H1 (cell line): ENCODE data around the gene CCR9. TPM values are rescaled to one million over a fixed set of nuclear protein-coding genes. Genes with fewer than 3 reads are reported as not detected.

ENCODE experiments used
- CTCF ChIA-PET: fragments of 300-600 bp; sonication (Branson Sonifier 250); formaldehyde crosslinking; loops from one replicate; lab custom pipeline; 2021; ENCODE audit not compliant: partially characterized antibody; lab: Charles Lee
- POLR2A ChIA-PET: fragments of 300-600 bp; sonication (Branson Sonifier 250); formaldehyde crosslinking; loops from one replicate; lab custom pipeline; 2021; ENCODE audit warnings: inconsistent platforms; ENCODE audit not compliant: partially characterized antibody; lab: Charles Lee
- DNase-seq, 2 experiments: peaks; one replicate each; pipeline versions ENCODE4 v3.0.0 to v3.0.0-alpha.2; 2010 to 2022; ENCODE audit warnings: low spot score in 2 of 2, low read depth in 1 of 2, mixed read lengths in 1 of 2
- FAIRE-seq: peaks from 2 replicates; lab custom pipeline; 2011; peaks lifted over from hg19 to GRCh38; lab: Jason Lieb, UNC
- H2AFZ ChIP-seq: 2 replicates; pipeline ENCODE4 v1.8.1; 2012; ENCODE audit warnings: low read length, inconsistent platforms
- H2AK5ac ChIP-seq: 2 replicates; pipeline ENCODE4 v1.6.1; 2013; ENCODE audit warnings: low read depth, low read length
- H2BK120ac ChIP-seq: replicated peaks from 2 replicates; pipeline ENCODE3; 2013; ENCODE audit warnings: low read depth, low read length, inconsistent platforms
- H2BK12ac ChIP-seq: 2 replicates; pipeline ENCODE4 v1.6.1; 2013; ENCODE audit warnings: low read depth, low read length
- H2BK15ac ChIP-seq: 2 replicates; pipeline ENCODE4 v1.6.1; 2013; ENCODE audit warnings: low read length
- H2BK20ac ChIP-seq: 2 replicates; pipeline ENCODE4 v1.6.1; 2013; ENCODE audit warnings: low read length
- H2BK5ac ChIP-seq: 2 replicates; pipeline ENCODE4 v1.6.1; 2013; ENCODE audit warnings: low read depth, low read length
- H3K14ac ChIP-seq: 2 replicates; pipeline ENCODE4 v1.6.1; 2013; ENCODE audit warnings: inconsistent platforms; ENCODE audit not compliant: insufficient read length
- H3K18ac ChIP-seq: 2 replicates; pipeline ENCODE4 v1.6.1; 2013; ENCODE audit warnings: low read length; ENCODE audit errors: extremely low read depth
- H3K23ac ChIP-seq: 2 replicates; pipeline ENCODE4 v1.6.1; 2013; ENCODE audit warnings: inconsistent platforms; ENCODE audit not compliant: insufficient read length
- H3K23me2 ChIP-seq: 2 replicates; pipeline ENCODE4 v1.6.1; 2013; ENCODE audit warnings: low read depth, low read length
- H3K27ac ChIP-seq: 2 replicates; pipeline ENCODE4 v1.6.1; 2011; ENCODE audit warnings: low read depth, low read length, inconsistent platforms
- H3K27me3 ChIP-seq, 4 experiments: replicated peaks in 1 of 4; 1 replicate in 1 of 4; 2 replicates in 3 of 4; pipeline versions ENCODE4 v1.6.1 to v1.8.1; 2011 to 2013; ENCODE audit warnings: low read length in 3 of 4, mild to moderate bottlenecking in 3 of 4, inconsistent platforms in 2 of 4, mixed read lengths in 2 of 4, moderate library complexity in 1 of 4; ENCODE audit not compliant: control insufficient read depth in 3 of 4, insufficient read depth in 3 of 4; ENCODE audit errors: extremely low read depth in 1 of 4
- H3K36me3 ChIP-seq, 4 experiments: 2 replicates each; pipeline versions ENCODE4 v1.6.1 to v1.8.1; 2011 to 2013; ENCODE audit warnings: mild to moderate bottlenecking in 4 of 4, low read length in 3 of 4, moderate library complexity in 2 of 4, control low read depth in 1 of 4, inconsistent platforms in 1 of 4; ENCODE audit not compliant: insufficient read depth in 4 of 4, control insufficient read depth in 2 of 4
- H3K4ac ChIP-seq: replicated peaks from 2 replicates; pipeline ENCODE3; 2013; ENCODE audit warnings: low read length, low read depth, mixed read lengths, inconsistent platforms; ENCODE audit not compliant: insufficient read length
- H3K4me1 ChIP-seq, 4 experiments: replicated peaks in 1 of 4; 1 replicate in 1 of 4; 2 replicates in 3 of 4; pipeline versions ENCODE4 v1.6.1 to v1.8.1; 2011 to 2013; ENCODE audit warnings: low read length in 3 of 4, inconsistent platforms in 2 of 4, mixed read lengths in 1 of 4; ENCODE audit not compliant: insufficient read depth in 4 of 4, control insufficient read depth in 3 of 4
- H3K4me2 ChIP-seq, 2 experiments: 2 replicates each; pipeline versions ENCODE4 v1.6.1 to v1.8.1; 2011 to 2013; ENCODE audit warnings: low read depth in 2 of 2, low read length in 2 of 2, control low read depth in 1 of 2, inconsistent platforms in 1 of 2, mild to moderate bottlenecking in 1 of 2; ENCODE audit not compliant: insufficient read depth in 1 of 2
- H3K4me3 ChIP-seq, 4 experiments: fragments of 200-600, 300-600 bp in 1 of 4; sonication (generic), shearing (Covaris generic), sonication (Bioruptor Twin) in 1 of 4; 2 replicates each; pipeline versions ENCODE4 v1.5.1 to v1.8.1; 2011 to 2016; ENCODE audit warnings: low read length in 4 of 4, low read depth in 3 of 4, control low read depth in 2 of 4, inconsistent platforms in 2 of 4, mild to moderate bottlenecking in 2 of 4, mixed read lengths in 1 of 4, moderate library complexity in 1 of 4; ENCODE audit not compliant: insufficient read depth in 2 of 4; ENCODE audit errors: extremely low read depth in 1 of 4
- H3K56ac ChIP-seq: replicated peaks from 2 replicates; pipeline ENCODE3; 2013; ENCODE audit warnings: low read depth, mild to moderate bottlenecking, mixed read lengths, low read length, inconsistent platforms; ENCODE audit not compliant: insufficient read length
- H3K79me1 ChIP-seq: 2 replicates; pipeline ENCODE4 v1.6.1; 2013; ENCODE audit warnings: low read depth, low read length, control low read depth
- H3K79me2 ChIP-seq, 2 experiments: 2 replicates each; pipeline versions ENCODE4 v1.6.1 to v1.8.1; 2012 to 2013; ENCODE audit warnings: low read length in 2 of 2, mild to moderate bottlenecking in 2 of 2, inconsistent platforms in 1 of 2; ENCODE audit not compliant: insufficient read depth in 2 of 2, control insufficient read depth in 1 of 2
- H3K9ac ChIP-seq, 4 experiments: replicated peaks in 1 of 4; 1 replicate in 1 of 4; 2 replicates in 3 of 4; pipeline versions ENCODE4 v1.6.1 to v1.8.1; 2011 to 2013; ENCODE audit warnings: low read depth in 3 of 4, low read length in 3 of 4, control low read depth in 2 of 4, mild to moderate bottlenecking in 2 of 4, moderate library complexity in 2 of 4, inconsistent platforms in 1 of 4; ENCODE audit errors: extremely low read depth in 1 of 4
- H3K9me3 ChIP-seq, 2 experiments: 2 replicates each; pipeline versions ENCODE4 v1.6.1 to v1.8.1; 2012 to 2013; ENCODE audit warnings: mild to moderate bottlenecking in 2 of 2, moderate library complexity in 2 of 2, control low read depth in 1 of 2, inconsistent platforms in 1 of 2, low read depth in 1 of 2, low read length in 1 of 2, mixed read lengths in 1 of 2; ENCODE audit not compliant: insufficient read depth in 2 of 2
- H4K20me1 ChIP-seq, 2 experiments: replicated peaks in 1 of 2; 2 replicates each; pipeline versions ENCODE3 to v1.8.1; 2011 to 2013; ENCODE audit warnings: inconsistent platforms in 2 of 2, low read length in 2 of 2, mild to moderate bottlenecking in 1 of 2; ENCODE audit not compliant: insufficient read depth in 2 of 2, control insufficient read depth in 1 of 2
- H4K5ac ChIP-seq: 2 replicates; pipeline ENCODE4 v1.6.1; 2013; ENCODE audit warnings: low read length, low read depth, mixed read lengths, inconsistent platforms; ENCODE audit not compliant: insufficient read length
- H4K8ac ChIP-seq: 2 replicates; pipeline ENCODE4 v1.8.0; 2013; ENCODE audit warnings: mild to moderate bottlenecking, moderate library complexity, low read length, inconsistent platforms; ENCODE audit not compliant: insufficient read depth; ENCODE audit errors: extremely low read depth
- H4K91ac ChIP-seq: replicated peaks from 2 replicates; pipeline ENCODE3; 2013; ENCODE audit warnings: low read length, mixed read lengths, inconsistent platforms; ENCODE audit not compliant: insufficient read length
- ASH2L ChIP-seq: fragments of 200-600, 300-600 bp; sonication (generic); IDR thresholded peaks from one replicate; pipeline ENCODE4 v1.7.1; 2017; ENCODE audit warnings: low read length
- BACH1 ChIP-seq: IDR thresholded peaks from 2 replicates; pipeline ENCODE4 v1.6.1; 2012; ENCODE audit warnings: low read length, improper control_type of control experiment
- CBX5 ChIP-seq: fragments of 300-800, 300-1000 bp; sonication (generic); IDR thresholded peaks from 2 replicates; pipeline ENCODE4 v1.7.1; 2016; ENCODE audit warnings: antibody characterized with exemption, low read length, low read depth
- EP300 ChIP-seq, 2 experiments: IDR thresholded peaks; 1 replicate in 1 of 2; 2 replicates in 1 of 2; pipeline ENCODE4 v1.6.1; 2011 to 2012; ENCODE audit warnings: low read depth in 2 of 2, low read length in 2 of 2, mild to moderate bottlenecking in 2 of 2, borderline replicate concordance in 1 of 2, inconsistent platforms in 1 of 2, moderate library complexity in 1 of 2
- EZH2 ChIP-seq: fragments of 200-600 bp; sonication (generic); IDR thresholded peaks from 2 replicates; pipeline ENCODE4 v1.7.1; 2012; ENCODE audit warnings: low read depth, mild to moderate bottlenecking, moderate library complexity, low read length, inconsistent platforms; ENCODE audit not compliant: severe bottlenecking
- FOSL1 ChIP-seq: IDR thresholded peaks from 2 replicates; pipeline ENCODE4 v1.6.1; 2011; ENCODE audit warnings: mild to moderate bottlenecking, low read depth, low read length, moderate library complexity; ENCODE audit not compliant: insufficient read depth
- GTF2F1 ChIP-seq: IDR thresholded peaks from 2 replicates; pipeline ENCODE4 v1.6.1; 2012; ENCODE audit warnings: low read depth, low read length, improper control_type of control experiment, borderline replicate concordance
- JUN ChIP-seq: IDR thresholded peaks from 2 replicates; pipeline ENCODE4 v1.6.1; 2011; ENCODE audit warnings: low read depth, mild to moderate bottlenecking, improper control_type of control experiment, low read length
- MAFK ChIP-seq: IDR thresholded peaks from 2 replicates; pipeline ENCODE4 v1.6.1; 2012; ENCODE audit warnings: low read depth, mild to moderate bottlenecking, improper control_type of control experiment, low read length
- NANOG ChIP-seq: IDR thresholded peaks from 2 replicates; pipeline ENCODE4 v1.6.1; 2011; ENCODE audit warnings: low read length, low read depth, mild to moderate bottlenecking, inconsistent platforms; ENCODE audit not compliant: insufficient read depth, poor library complexity, severe bottlenecking
- NRF1 ChIP-seq: IDR thresholded peaks from 2 replicates; pipeline ENCODE4 v1.6.1; 2011; ENCODE audit warnings: mild to moderate bottlenecking, low read depth, low read length, improper control_type of control experiment
- PHF8 ChIP-seq: fragments of 200-600 bp; sonication (generic); conservative IDR thresholded peaks from 2 replicates; pipeline ENCODE4 v1.7.1; 2012; ENCODE audit warnings: low read depth, mild to moderate bottlenecking, inconsistent platforms, low read length, moderate library complexity
- POLR2A ChIP-seq, 2 experiments: IDR thresholded peaks; 1 replicate in 1 of 2; 2 replicates in 1 of 2; pipeline ENCODE4 v1.6.1; 2011; ENCODE audit warnings: low read depth in 2 of 2, low read length in 2 of 2, mild to moderate bottlenecking in 2 of 2; ENCODE audit errors: control extremely low read depth in 1 of 2
- SP1 ChIP-seq: IDR thresholded peaks from 2 replicates; pipeline ENCODE4 v1.6.1; 2011; ENCODE audit warnings: low read depth, low read length
- TCF12 ChIP-seq: IDR thresholded peaks from 2 replicates; pipeline ENCODE4 v1.6.1; 2011; ENCODE audit warnings: low read depth, mild to moderate bottlenecking, low read length
- WGBS, 2 experiments: shearing (Covaris generic) in 1 of 2; methylation state at CpG; one replicate each; pipeline versions ENCODE4 v1.1.6 to v1.1.7; 2013 to 2015; ENCODE audit warnings: low lambda C conversion rate in 2 of 2, mixed read lengths in 2 of 2, inconsistent platforms in 1 of 2, low coverage in 1 of 2, missing lambda C conversion rate in 1 of 2; ENCODE audit not compliant: insufficient replicate concordance in 2 of 2, insufficient coverage in 1 of 2, insufficient read length in 1 of 2; ENCODE audit errors: extremely low coverage in 1 of 2, missing lambda C conversion rate in 1 of 2; 5-methylcytosine and 5-hydroxymethylcytosine counted together
- polyA plus RNA-seq, 7 experiments: library from polyadenylated mRNA; depleted of rRNA in 3 of 7; stranded (reverse) in 5 of 7; unstranded in 2 of 7; fragments of >200 nt in 5 of 7; fragments of 200-250 nt in 2 of 7; gene quantifications; 1 replicate in 5 of 7; 2 replicates in 1 of 7; 4 replicates in 1 of 7; pipeline versions ENCODE4 v1.2.1 to v1.2.3, GENCODE V29; 2011 to 2013; ENCODE audit warnings: missing spikeins in 2 of 7, mixed read lengths in 2 of 7
- total RNA-seq: library from RNA; stranded (reverse); fragmentation: NEBNext Ultra II Directional; extraction: Animal tissue kit (Norgen Biotek cat#: 25700); gene quantifications from 2 replicates; pipeline ENCODE4 v1.2.1, GENCODE V29; 2021

Gene CCR9
- total and polyA plus RNA-seq, 2 of the 8 experiments (the other 6 are each of a cell fraction or from before 2014, with no cell fraction given) = not detected

GRCh38 chr3:45873638-45874037 lies 12.7 kb upstream of the CCR9 start:
- no peak overlapping the region for H2BK20ac ChIP-seq
- no peaks in the 10 kb centered on the region for H3K9me3 ChIP-seq
- no peak for DNase-seq
- no peak for FAIRE-seq
- no peak overlapping the region for H2AFZ ChIP-seq
- no peak overlapping the region for H4K8ac ChIP-seq
- no peak overlapping the region for H3K4me2 ChIP-seq
- CTCF ChIA-PET = interaction anchor here (1.0 to 2.1 kb wide), 2 partner anchors 9 to 29 kb away, joined by 3 to 6 read pairs; no protein-coding TSS in a partner anchor
- no peak overlapping the region for H2BK12ac ChIP-seq
- H3K27me3 ChIP-seq = 0 out of 7 replicates have a peak, but pooled peaks cover 0 to 3% (median 0%) of the 10 kb centered on the region in 4 experiments
- no peak overlapping the region for H3K27ac ChIP-seq
- H3K36me3 ChIP-seq = no peaks in the 10 kb centered on the region
- H3K18ac ChIP-seq = no peak overlapping the region
- no peak overlapping the region for H2BK120ac ChIP-seq
- no peaks in the 10 kb centered on the region; the same call in 1 of the 2 replicates for H3K79me1 ChIP-seq
- H2BK15ac ChIP-seq = no peak overlapping the region
- H4K91ac ChIP-seq = no peak overlapping the region
- no peaks in the 10 kb centered on the region for H3K79me2 ChIP-seq
- no peak overlapping the region for H3K23ac ChIP-seq
- POLR2A ChIA-PET = no interaction called here
- no peak overlapping the region for H3K4me3 ChIP-seq
- WGBS, 2 experiments = 91% methylated on average over 4 of the region's 4 CpGs; no CpG with 5 or more reads in 1 of the 2 experiments
- no peaks in the 10 kb centered on the region for H3K23me2 ChIP-seq
- H3K56ac ChIP-seq = no peak overlapping the region
- no peak overlapping the region for H2AK5ac ChIP-seq
- no peak overlapping the region for H3K14ac ChIP-seq
- no peak overlapping the region for H2BK5ac ChIP-seq
- no peaks in the 10 kb centered on the region for H4K20me1 ChIP-seq
- TF ChIP-seq ASH2L = no peak
- TF ChIP-seq CBX5 = no peak
- no peak for TF ChIP-seq BACH1
- TF ChIP-seq MAFK = no peak
- no peak for TF ChIP-seq NANOG
- TF ChIP-seq FOSL1 = no peak
- TF ChIP-seq NRF1 = no peak
- TF ChIP-seq TCF12 = no peak
- no peak for TF ChIP-seq EP300 (IDR thresholded peaks at IDR 0.05; ENCODE audit: borderline replicate concordance in 1 of 2, low read depth in 2 of 2, low read length in 2 of 2)
- TF ChIP-seq EZH2 = no peak
- TF ChIP-seq PHF8 = no peak
- TF ChIP-seq POLR2A (IDR thresholded peaks at IDR 0.05; ENCODE audit: control extremely low read depth in 1 of 2, low read depth in 2 of 2, low read length in 2 of 2) = no peak
- no peak for TF ChIP-seq GTF2F1
- TF ChIP-seq SP1 = no peak
- TF ChIP-seq JUN = no peak
- TF ChIP-seq, all 59 proteins: peak for 0
- Histone ChIP-seq H3K9ac (no peak overlapping the region), H3K4ac (no peak overlapping the region), H3K4me1 (peaks cover 0 to 4% (median 2%) of the 10 kb centered on the region in 4 experiments; a peak in 2 of 7 replicates), H4K5ac (no peak overlapping the region)
